RWPE1 (cell line): Measurements from ENCODE around the gene PWWP2B.
A peak's percentile ranks its signal among the peaks of the same experiment; 100 is the strongest.

Experiments
- CTCF ChIA-PET: fragments of 350-600 bp; sonication (Branson Sonifier 250); formaldehyde crosslinking; extraction: SDS; loops from one replicate; lab custom pipeline; 2021; lab: Yijun Ruan, JAX
- POLR2A ChIA-PET: fragments of 400-600 bp; formaldehyde crosslinking; extraction: SDS; loops from one replicate; lab custom pipeline; 2020; ENCODE audit warnings: antibody characterized with exemption; ENCODE audit not compliant: low non-redundant PET; lab: Yijun Ruan, JAX
- DNase-seq: peaks from one replicate; pipeline ENCODE4 v3.0.0; 2012; ENCODE audit warnings: low spot score
- H3K27ac ChIP-seq: fragments of 450-650 bp; 2 replicates; pipeline ENCODE4 v1.5.1; 2017
- CTCF ChIP-seq: fragments of 450-650 bp; conservative IDR thresholded peaks from 2 replicates; pipeline ENCODE4 v1.5.1; 2017; ENCODE audit warnings: low read depth, mild to moderate bottlenecking

The PWWP2B gene

DNA sequence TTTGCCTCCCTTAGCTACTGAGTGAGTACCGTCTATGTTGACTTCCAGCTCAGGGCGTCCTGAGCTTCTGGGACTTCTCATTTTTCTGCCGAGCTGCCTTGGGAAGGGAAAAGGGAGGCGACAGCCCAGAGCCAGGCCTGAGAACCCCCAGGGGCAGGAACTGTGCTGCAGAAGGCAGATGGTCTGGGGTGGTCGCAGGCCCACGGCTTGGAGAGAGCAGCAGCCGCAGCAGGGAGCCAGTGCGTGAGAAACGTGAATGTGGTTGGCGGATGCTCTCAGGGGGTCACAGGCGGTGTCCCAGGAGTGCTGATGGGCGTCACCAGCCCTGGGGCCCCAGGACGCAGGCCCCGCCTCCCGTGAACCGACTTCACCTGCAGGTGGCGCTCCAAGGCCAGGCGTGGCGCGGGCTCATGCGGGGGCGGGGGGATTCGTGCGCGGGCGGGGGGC is 9.2 kb upstream of the PWWP2B start:
- TF ChIP-seq CTCF = peak; percentile 54
- ChIA-PET CTCF (interaction anchor here (0.6 to 0.8 kb wide), 7 partner anchors 10 to 202 kb away, joined by 3 to 5 read pairs (median 4); no protein-coding TSS in a partner anchor), POLR2A (no interaction called here)
- DNase-seq = peak; percentile 90
- peak overlapping the region; percentile 51 for H3K27ac ChIP-seq

DNA sequence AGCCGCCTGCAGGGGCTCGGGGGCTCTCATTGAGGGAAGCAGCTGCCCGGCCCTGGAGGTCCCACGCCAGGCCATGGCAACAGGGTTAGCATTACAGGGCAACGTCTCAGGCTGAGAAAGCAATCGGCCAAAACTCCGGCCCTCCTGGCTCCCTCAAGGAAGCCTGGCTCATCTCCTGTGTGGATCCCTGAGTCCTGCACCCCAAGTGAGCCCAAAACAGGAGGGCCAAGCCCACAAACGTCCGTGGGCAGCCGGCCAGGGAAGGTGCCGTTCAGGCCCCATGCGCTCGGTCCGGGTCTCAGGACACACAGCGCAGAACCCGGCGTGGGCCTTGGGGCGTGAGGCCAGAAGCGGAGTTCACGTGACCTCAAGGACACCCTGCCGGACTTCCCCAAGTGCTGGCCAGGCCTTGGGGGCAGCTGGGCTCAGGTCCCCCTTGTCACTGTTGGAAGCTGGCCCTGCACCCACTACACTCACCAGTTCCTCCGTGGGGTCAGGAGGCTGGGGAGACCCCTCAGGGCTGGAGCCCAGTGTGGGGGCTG is 8.0 kb upstream of the PWWP2B start:
- no peak for DNase-seq
- ChIA-PET POLR2A (no interaction called here), CTCF (interaction anchor here (1.4 kb wide), 1 partner anchor 58 kb away, joined by 4 read pairs; no protein-coding TSS in a partner anchor)
- peak overlapping the region; percentile 65; the same call in 1 of the 2 replicates for H3K27ac ChIP-seq
- TF ChIP-seq CTCF = no peak

DNA sequence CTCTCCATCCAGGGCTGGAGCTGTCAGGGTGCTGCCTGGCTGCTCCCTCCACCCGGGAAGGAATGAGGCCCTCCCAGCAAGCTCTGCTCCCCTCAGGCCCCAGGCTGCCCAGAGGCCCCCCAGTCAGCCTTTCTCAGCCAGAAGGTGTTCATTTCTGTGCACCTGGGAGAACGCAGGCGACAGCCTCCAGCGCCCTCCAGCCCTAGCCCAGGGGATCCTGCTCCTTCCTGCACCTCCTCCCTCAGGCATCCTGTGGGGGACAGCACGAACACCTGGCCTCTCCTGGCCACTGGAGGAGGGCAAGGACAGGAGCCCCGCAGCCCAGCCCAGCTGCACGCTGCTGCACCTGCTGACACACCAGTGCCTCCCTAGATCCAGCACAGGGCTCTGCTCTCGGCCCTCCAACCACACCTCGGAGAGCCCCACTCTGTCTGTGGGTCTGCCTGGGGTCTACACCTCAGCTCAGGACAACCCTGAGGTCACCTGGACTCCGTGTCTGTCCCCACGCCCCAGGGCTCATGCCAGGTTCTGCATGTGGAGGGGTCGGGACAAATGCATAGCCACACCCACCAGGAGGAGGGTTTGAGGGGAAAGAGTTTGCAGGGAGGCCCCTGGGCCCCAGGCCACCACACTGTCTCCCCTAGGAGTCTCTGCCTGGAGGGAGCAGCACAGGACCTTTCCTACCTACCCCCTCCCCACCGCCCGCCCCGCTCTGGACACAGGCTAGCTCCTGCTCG is 7.4 kb upstream of the PWWP2B start:
- CTCF ChIA-PET = interaction anchor here (1.4 kb wide), 1 partner anchor 57 kb away, joined by 4 read pairs; no protein-coding TSS in a partner anchor
- DNase-seq = no peak
- TF ChIP-seq CTCF = no peak
- POLR2A ChIA-PET = no interaction called here
- H3K27ac ChIP-seq = peak overlapping the region; percentile 65

DNA sequence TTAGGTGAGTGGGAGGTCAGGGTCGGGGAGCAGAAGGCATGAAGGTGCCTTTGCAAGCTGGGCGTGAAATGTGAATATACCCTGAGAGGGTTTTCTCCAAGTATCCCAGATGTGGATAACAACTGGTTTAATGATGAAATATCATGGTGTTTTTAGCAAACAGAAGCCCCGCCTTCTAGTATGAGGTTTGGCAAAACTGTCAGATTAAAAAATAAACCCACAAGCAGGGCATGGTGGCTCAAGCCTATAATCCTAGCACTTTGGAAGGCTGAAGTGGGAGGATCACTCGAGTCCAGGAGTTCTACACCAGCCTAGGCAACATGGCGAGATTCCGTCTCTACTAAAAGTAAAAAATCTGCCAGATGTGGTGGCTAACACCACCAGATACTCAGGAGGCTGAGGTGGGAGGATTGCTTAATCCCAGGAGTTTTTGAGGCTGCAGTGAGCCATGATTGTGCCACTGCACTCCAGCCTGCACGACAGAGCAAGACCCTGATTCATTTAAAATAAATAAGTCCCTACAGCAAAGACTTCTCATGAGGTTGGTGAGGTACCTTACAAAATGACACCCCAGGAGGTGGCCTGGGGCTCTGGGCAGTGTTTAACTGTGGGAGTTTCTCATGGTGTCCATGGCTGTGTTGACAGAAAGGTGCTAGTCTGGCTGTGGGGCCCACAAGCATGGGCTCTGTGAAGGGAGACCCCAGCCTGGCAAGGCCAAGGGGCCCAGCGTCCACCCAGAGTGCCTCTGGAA is 6.7 kb upstream of the PWWP2B start:
- H3K27ac ChIP-seq = peak overlapping the region; percentile 65
- DNase-seq = no peak
- no peak for TF ChIP-seq CTCF
- CTCF ChIA-PET = interaction anchor here (1.4 kb wide), 1 partner anchor 56 kb away, joined by 4 read pairs; no protein-coding TSS in a partner anchor
- POLR2A ChIA-PET = interaction anchor here (0.6 kb wide), 1 partner anchor 31 kb away, joined by 4 read pairs; no protein-coding TSS in a partner anchor

DNA sequence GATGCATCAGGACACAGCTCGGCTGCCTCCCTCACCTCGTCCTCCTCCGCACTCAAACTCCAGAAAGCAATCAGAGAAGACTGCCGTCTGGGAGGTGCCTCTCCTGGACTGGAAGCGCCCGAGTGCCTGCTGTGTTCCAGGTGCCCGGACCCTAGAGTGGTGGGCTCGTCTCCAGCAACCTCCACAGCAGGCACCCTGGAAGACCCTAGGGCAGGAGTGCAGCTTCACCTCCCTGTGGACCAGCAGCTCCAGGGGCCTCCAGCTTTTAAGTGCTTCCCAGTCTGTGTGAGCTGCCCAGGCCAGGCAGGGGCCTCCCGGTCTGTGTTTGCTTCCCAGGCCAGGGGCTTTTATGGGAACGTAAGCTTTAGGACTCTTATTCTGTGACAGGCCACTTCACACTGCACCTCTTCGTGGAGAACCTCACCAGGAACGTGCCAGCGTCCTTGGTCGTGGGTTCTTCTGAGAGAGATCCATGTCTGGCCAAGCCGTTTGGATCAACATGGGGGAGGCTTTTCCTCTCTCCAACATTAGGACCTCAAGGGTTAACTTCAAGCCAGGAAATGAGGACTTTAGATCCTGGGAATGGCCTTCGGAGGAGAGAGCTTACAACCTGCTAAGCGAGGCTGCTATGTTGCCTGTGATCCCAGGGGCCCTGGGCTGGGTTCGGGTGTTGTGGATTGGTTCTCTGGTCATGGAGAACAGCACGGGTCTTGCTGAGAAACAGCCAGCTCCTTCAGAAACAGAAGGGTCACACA is 5.9 kb upstream of the PWWP2B start:
- TF ChIP-seq CTCF = no peak
- H3K27ac ChIP-seq = peak overlapping the region; percentile 65; the same call in 1 of the 2 replicates
- ChIA-PET POLR2A (interaction anchor here (0.6 kb wide), 1 partner anchor 31 kb away, joined by 4 read pairs; no protein-coding TSS in a partner anchor), CTCF (interaction anchor here (1.1 kb wide), 1 partner anchor 63 kb away, joined by 3 read pairs; no protein-coding TSS in a partner anchor)
- DNase-seq = no peak
